Measurements from ENCODE around the gene CX3CR1. TPM values are rescaled to one million over a fixed set of nuclear protein-coding genes. Genes with fewer than 3 reads are reported as not detected.

Gene CX3CR1
- total and polyA plus RNA-seq, 8 donors = 0.06 to 0.43 (median 0.26) TPM; not detected in 4

- Histone ChIP-seq H3K27ac (no peak overlapping the region), H3K4me3 (no peak overlapping the region), H3K9me3 (no peaks in the 10 kb centered on the region), H3K36me3 (no peaks in the 10 kb centered on the region), H3K4me1 (no peaks in the 10 kb centered on the region), H3K27me3 (peaks cover 0 to 4% (median 0%) of the 10 kb centered on the region in 3 donors)
- intact Hi-C loops (cut with DNase I; ENCODE audit: low total_unique reads) = loop anchor here (5.0 kb wide), 1 partner anchor 88 kb away; the partner anchor contains the start of gene XIRP1
- DNase-seq = no peak
- WGBS, 5 donors = 94 to 99% (median 97%) methylated on average over 5 of the region's 5 CpGs
- TF ChIP-seq CTCF (IDR thresholded peaks at IDR 0.05) (no peak), EP300 (IDR thresholded peaks at IDR 0.05) (no peak), POLR2A (IDR thresholded peaks at IDR 0.05) (no peak), POLR2AphosphoS5 (IDR thresholded peaks at IDR 0.05) (no peak)
These were observed 735 bp upstream of the CX3CR1 start for GRCh38 chr3:39280571-39280970.

GRCh38 chr3:39278616-39278935, 1.3 kb downstream of the CX3CR1 start:
- no peak overlapping the region for H3K4me3 ChIP-seq
- no peak for TF ChIP-seq CTCF (IDR thresholded peaks at IDR 0.05)
- no peak for TF ChIP-seq POLR2A (IDR thresholded peaks at IDR 0.05)
- DNase-seq = no peak
- H3K27me3 ChIP-seq = peaks cover 0 to 4% (median 0%) of the 10 kb centered on the region in 3 donors
- H3K9me3 ChIP-seq = no peaks in the 10 kb centered on the region
- intact Hi-C loops (cut with DNase I; ENCODE audit: low total_unique reads) = no loop called here
- 38 to 67% (median 56%) methylated on average over 1 of the region's 1 CpG for WGBS, 5 donors
- H3K36me3 ChIP-seq = no peaks in the 10 kb centered on the region
- H3K4me1 ChIP-seq = no peaks in the 10 kb centered on the region
- no peak overlapping the region for H3K27ac ChIP-seq

- TF ChIP-seq EP300 (IDR thresholded peaks at IDR 0.05) (no peak), CTCF (IDR thresholded peaks at IDR 0.05) (no peak), POLR2AphosphoS5 (IDR thresholded peaks at IDR 0.05) (no peak), POLR2A (IDR thresholded peaks at IDR 0.05) (no peak)
- no peak overlapping the region for H3K27ac ChIP-seq
- intact Hi-C loops (cut with DNase I; ENCODE audit: low total_unique reads) = no loop called here
These were observed 1.8 kb downstream of the CX3CR1 start for GRCh38 chr3:39277893-39278615.

GRCh38 chr3:39276746-39277145, 3.1 kb downstream of the CX3CR1 start:
- Histone ChIP-seq H3K9me3 (no peaks in the 10 kb centered on the region), H3K4me1 (no peaks in the 10 kb centered on the region), H3K27me3 (peaks cover 0 to 4% (median 0%) of the 10 kb centered on the region in 3 donors), H3K36me3 (no peaks in the 10 kb centered on the region), H3K4me3 (no peak overlapping the region), H3K27ac (no peak overlapping the region)
- intact Hi-C loops (cut with DNase I; ENCODE audit: low total_unique reads) = no loop called here
- TF ChIP-seq EP300 (IDR thresholded peaks at IDR 0.05) (no peak), POLR2AphosphoS5 (IDR thresholded peaks at IDR 0.05) (no peak), POLR2A (IDR thresholded peaks at IDR 0.05) (no peak), CTCF (IDR thresholded peaks at IDR 0.05) (no peak)
- DNase-seq = no peak

More at GRCh38 chr3:39277893-39278615, 1.8 kb downstream of the CX3CR1 start:
- Histone ChIP-seq H3K27me3 (peaks cover 0 to 4% (median 0%) of the 10 kb centered on the region in 3 donors), H3K9me3 (no peaks in the 10 kb centered on the region), H3K4me1 (no peaks in the 10 kb centered on the region), H3K36me3 (no peaks in the 10 kb centered on the region), H3K4me3 (no peak overlapping the region)
- no peak for DNase-seq
- WGBS, 5 donors = 51 to 67% (median 55%) methylated on average over 5 of the region's 5 CpGs
